Measurements from ENCODE around the gene KRTAP2-2.

Gene KRTAP2-2

DNA sequence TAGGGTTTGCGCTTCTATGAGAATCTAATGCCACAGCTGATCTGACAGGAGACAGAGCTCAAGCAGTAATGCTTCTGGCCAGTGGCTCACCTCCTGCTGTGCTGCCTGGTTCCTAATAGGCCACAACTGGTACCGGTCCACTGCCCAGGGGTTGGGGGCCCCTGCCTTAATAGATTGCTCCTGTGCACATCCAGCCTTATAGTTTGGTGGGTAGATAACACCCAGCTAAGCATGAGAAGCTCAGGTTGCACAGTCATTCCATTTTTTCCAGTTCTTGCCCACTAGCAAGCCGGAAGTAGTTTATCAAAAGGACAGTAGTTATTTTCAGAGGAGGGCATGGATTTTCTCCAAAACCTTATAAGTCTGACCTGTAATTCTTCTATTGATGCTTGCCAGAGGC is 35.6 kb downstream of the KRTAP2-2 start:
- Histone ChIP-seq H4K20me1 (ENCODE audit: control insufficient read depth, insufficient read depth, low read depth, low read length) (no peaks in the 10 kb centered on the region), H3K27me3 (ENCODE audit: control insufficient read depth, low read length) (no peaks in the 10 kb centered on the region), H3K27ac (ENCODE audit: low read depth, low read length) (no peak overlapping the region), H3F3A (ENCODE audit: control insufficient read depth, insufficient read depth) (no peaks in the 10 kb centered on the region), H3K9me3 (ENCODE audit: control insufficient read depth, insufficient read depth, low read length) (no peaks in the 10 kb centered on the region), H3K36me3 (ENCODE audit: control insufficient read depth, low read length) (no peaks in the 10 kb centered on the region), H3K79me2 (ENCODE audit: control insufficient read depth, low read length) (no peaks in the 10 kb centered on the region), H3K4me1 (ENCODE audit: control insufficient read depth, low read length) (no peaks in the 10 kb centered on the region), H3K9me2 (replicated peaks; ENCODE audit: control insufficient read depth, low read length) (no peaks in the 10 kb centered on the region), H3K4me2 (ENCODE audit: low read length) (no peak overlapping the region), H3K4me3 (ENCODE audit: low read length) (no peak overlapping the region)
- TF ChIP-seq CTCF (IDR thresholded peaks at IDR 0.05; ENCODE audit: low read depth, low read length, poor library complexity, severe bottlenecking) = no peak
- TF ChIP-seq EZH2phosphoT487 (IDR thresholded peaks at IDR 0.05; ENCODE audit: borderline replicate concordance, low read length) = no peak

DNA sequence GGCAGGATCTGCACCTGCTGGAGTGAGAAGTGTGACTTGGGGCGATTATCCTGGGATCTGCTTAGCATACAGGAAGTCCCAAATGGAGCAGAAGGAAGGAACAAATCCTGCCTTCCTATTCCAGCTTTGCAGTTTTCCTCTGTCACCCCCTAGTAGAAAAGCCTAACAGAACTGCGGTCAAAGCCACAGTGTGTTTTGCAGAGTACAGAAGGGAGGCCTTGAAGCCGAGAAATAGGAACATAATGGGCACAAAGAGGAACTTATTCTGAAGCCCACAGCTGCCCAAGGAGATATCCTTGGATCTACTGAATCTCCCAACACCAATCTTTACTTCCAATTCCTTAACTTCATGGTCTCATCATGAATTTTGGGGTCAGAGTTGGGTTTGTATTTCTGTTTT is 36.5 kb downstream of the KRTAP2-2 start:
- Histone ChIP-seq H3K36me3 (ENCODE audit: control insufficient read depth, low read length) (no peaks in the 10 kb centered on the region), H3K9me3 (ENCODE audit: control insufficient read depth, insufficient read depth, low read length) (no peaks in the 10 kb centered on the region), H3K27me3 (ENCODE audit: control insufficient read depth, low read length) (no peaks in the 10 kb centered on the region), H3K4me3 (ENCODE audit: low read length) (no peak overlapping the region), H3K79me2 (ENCODE audit: control insufficient read depth, low read length) (no peaks in the 10 kb centered on the region), H4K20me1 (ENCODE audit: control insufficient read depth, insufficient read depth, low read depth, low read length) (no peaks in the 10 kb centered on the region), H3K4me1 (ENCODE audit: control insufficient read depth, low read length) (no peaks in the 10 kb centered on the region), H3K4me2 (ENCODE audit: low read length) (no peak overlapping the region), H3K9me2 (replicated peaks; ENCODE audit: control insufficient read depth, low read length) (no peaks in the 10 kb centered on the region), H3K27ac (ENCODE audit: low read depth, low read length) (no peak overlapping the region), H3F3A (ENCODE audit: control insufficient read depth, insufficient read depth) (no peaks in the 10 kb centered on the region)
- TF ChIP-seq CTCF (IDR thresholded peaks at IDR 0.05; ENCODE audit: low read depth, low read length, poor library complexity, severe bottlenecking) (no peak), EZH2phosphoT487 (IDR thresholded peaks at IDR 0.05; ENCODE audit: borderline replicate concordance, low read length) (no peak)

DNA sequence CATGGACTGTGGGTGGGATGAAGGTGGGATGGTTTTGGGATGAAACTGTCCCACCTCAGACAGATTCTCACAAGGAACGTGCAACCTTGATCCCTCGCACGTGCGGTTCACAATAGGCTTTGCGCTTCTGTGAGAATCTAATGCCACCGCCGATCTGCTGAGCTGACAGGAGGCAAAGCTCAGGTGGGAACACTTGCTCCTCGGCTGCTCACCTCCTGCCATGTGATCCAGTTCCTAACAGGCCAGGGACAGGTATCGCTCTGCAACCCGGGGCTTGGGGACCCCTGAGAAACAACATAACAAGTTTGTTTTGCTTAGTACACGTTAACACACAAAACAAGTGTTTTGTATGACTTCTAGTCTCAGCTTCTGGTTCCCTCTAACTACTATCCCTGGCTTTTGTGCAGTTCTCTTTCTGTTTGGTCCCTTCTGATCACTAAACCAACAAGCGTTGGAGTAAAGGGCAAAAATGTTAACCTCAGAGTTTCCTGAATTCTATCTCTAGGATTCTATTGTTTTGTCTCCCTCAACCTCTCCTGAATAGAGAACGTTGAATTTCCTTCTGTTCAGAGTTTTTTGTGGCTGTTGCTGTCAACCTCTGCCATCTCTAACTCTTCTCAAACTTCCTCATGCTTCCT is 38.3 kb downstream of the KRTAP2-2 start:
- H3K4me1 ChIP-seq (ENCODE audit: control insufficient read depth, low read length) = no peaks in the 10 kb centered on the region
- no peaks in the 10 kb centered on the region for H3K36me3 ChIP-seq (ENCODE audit: control insufficient read depth, low read length)
- H3K9me3 ChIP-seq (ENCODE audit: control insufficient read depth, insufficient read depth, low read length) = no peaks in the 10 kb centered on the region
- no peak for TF ChIP-seq CTCF (IDR thresholded peaks at IDR 0.05; ENCODE audit: low read depth, low read length, poor library complexity, severe bottlenecking)
- no peak for TF ChIP-seq EZH2phosphoT487 (IDR thresholded peaks at IDR 0.05; ENCODE audit: borderline replicate concordance, low read length)
- no peaks in the 10 kb centered on the region for H3K9me2 ChIP-seq (replicated peaks; ENCODE audit: control insufficient read depth, low read length)
- no peak overlapping the region for H3K4me2 ChIP-seq (ENCODE audit: low read length)
- no peaks in the 10 kb centered on the region for H3K27me3 ChIP-seq (ENCODE audit: control insufficient read depth, low read length)
- no peak overlapping the region for H3K4me3 ChIP-seq (ENCODE audit: low read length)
- H3K79me2 ChIP-seq (ENCODE audit: control insufficient read depth, low read length) = no peaks in the 10 kb centered on the region
- H4K20me1 ChIP-seq (ENCODE audit: control insufficient read depth, insufficient read depth, low read depth, low read length) = no peaks in the 10 kb centered on the region
- H3K27ac ChIP-seq (ENCODE audit: low read depth, low read length) = no peak overlapping the region
- H3F3A ChIP-seq (ENCODE audit: control insufficient read depth, insufficient read depth) = no peaks in the 10 kb centered on the region
